ENCODE data around the gene GSG1L.
A peak's percentile ranks its signal among the peaks of the same experiment; 100 is the strongest.

GSG1L gene

GRCh38 chr16:27800817-27801216 lies 262.7 kb downstream of the GSG1L start:
- ATAC-seq, result no peak
- Mint-ChIP-seq H3K27me3 (peaks cover 28% of the 10 kb centered on the region), H3K27ac (no peak overlapping the region), H3K9me3 (no peaks in the 10 kb centered on the region), H3K4me3 (no peak overlapping the region), H3K4me1 (peaks cover 6% of the 10 kb centered on the region)
- no peak for DNase-seq

GRCh38 chr16:27799896-27800295 lies 263.6 kb downstream of the GSG1L start:
- Mint-ChIP-seq H3K27ac (no peak overlapping the region), H3K27me3 (peaks cover 28% of the 10 kb centered on the region), H3K9me3 (no peaks in the 10 kb centered on the region), H3K4me1 (peaks cover 6% of the 10 kb centered on the region), H3K4me3 (no peak overlapping the region)
- DNase-seq (no peak), ATAC-seq (no peak)

- Mint-ChIP-seq H3K4me3 (no peak overlapping the region), H3K4me1 (no peaks in the 10 kb centered on the region), H3K27ac (no peak overlapping the region), H3K9me3 (no peaks in the 10 kb centered on the region), H3K27me3 (peaks cover 14% of the 10 kb centered on the region)
- ATAC-seq, result no peak
- DNase-seq, result no peak
Measured at GRCh38 chr16:27798241-27798640, 265.3 kb downstream of the GSG1L start.

GRCh38 chr16:27795992-27796614 lies 267.4 kb downstream of the GSG1L start:
- no peaks in the 10 kb centered on the region for H3K27me3 Mint-ChIP-seq
- H3K4me1 Mint-ChIP-seq, result no peaks in the 10 kb centered on the region
- no peak overlapping the region for H3K27ac Mint-ChIP-seq
- DNase-seq (peak; percentile 8 to 16), ATAC-seq (no peak)
- no peak overlapping the region for H3K4me3 Mint-ChIP-seq
- H3K9me3 Mint-ChIP-seq, result no peaks in the 10 kb centered on the region

GRCh38 chr16:27793249-27793622 lies 270.3 kb downstream of the GSG1L start:
- Mint-ChIP-seq H3K27me3 (no peaks in the 10 kb centered on the region), H3K4me3 (no peak overlapping the region), H3K27ac (no peak overlapping the region), H3K4me1 (no peaks in the 10 kb centered on the region), H3K9me3 (no peaks in the 10 kb centered on the region)
- no peak for ATAC-seq
- DNase-seq, result no peak

GRCh38 chr16:27792486-27793248 lies 270.8 kb downstream of the GSG1L start:
- ATAC-seq (no peak), DNase-seq (no peak)
- Mint-ChIP-seq H3K4me3 (no peak overlapping the region), H3K9me3 (no peaks in the 10 kb centered on the region), H3K27me3 (no peaks in the 10 kb centered on the region), H3K4me1 (no peaks in the 10 kb centered on the region), H3K27ac (no peak overlapping the region)

- no peak for DNase-seq
- Mint-ChIP-seq H3K4me3 (no peak overlapping the region), H3K27me3 (no peaks in the 10 kb centered on the region), H3K27ac (no peak overlapping the region), H3K9me3 (no peaks in the 10 kb centered on the region), H3K4me1 (no peaks in the 10 kb centered on the region)
- ATAC-seq, result no peak
Measured at GRCh38 chr16:27791404-27791719, 272.2 kb downstream of the GSG1L start.

- DNase-seq (no peak), ATAC-seq (no peak)
- Mint-ChIP-seq H3K27me3 (no peaks in the 10 kb centered on the region), H3K9me3 (no peaks in the 10 kb centered on the region), H3K4me1 (no peaks in the 10 kb centered on the region), H3K27ac (no peak overlapping the region), H3K4me3 (no peak overlapping the region)
Measured at GRCh38 chr16:27790546-27791403, 272.7 kb downstream of the GSG1L start.

GRCh38 chr16:27789595-27790241 lies 273.8 kb downstream of the GSG1L start:
- Mint-ChIP-seq H3K9me3 (no peaks in the 10 kb centered on the region), H3K4me1 (no peaks in the 10 kb centered on the region), H3K27ac (no peak overlapping the region), H3K27me3 (no peaks in the 10 kb centered on the region), H3K4me3 (no peak overlapping the region)
- no peak for ATAC-seq
- no peak for DNase-seq

GRCh38 chr16:27789150-27789549 lies 274.4 kb downstream of the GSG1L start:
- ATAC-seq, result no peak
- Mint-ChIP-seq H3K4me1 (no peaks in the 10 kb centered on the region), H3K4me3 (no peak overlapping the region), H3K9me3 (no peaks in the 10 kb centered on the region), H3K27ac (no peak overlapping the region), H3K27me3 (no peaks in the 10 kb centered on the region)
- DNase-seq, result no peak

GRCh38 chr16:27787665-27788064 lies 275.8 kb downstream of the GSG1L start:
- no peaks in the 10 kb centered on the region for H3K27me3 Mint-ChIP-seq
- no peaks in the 10 kb centered on the region for H3K9me3 Mint-ChIP-seq
- H3K27ac Mint-ChIP-seq, result no peak overlapping the region
- no peak for DNase-seq
- ATAC-seq, result no peak
- H3K4me3 Mint-ChIP-seq, result no peak overlapping the region
- H3K4me1 Mint-ChIP-seq, result no peaks in the 10 kb centered on the region

- no peak overlapping the region for H3K4me3 Mint-ChIP-seq
- H3K4me1 Mint-ChIP-seq, result no peaks in the 10 kb centered on the region
- no peak for DNase-seq
- no peaks in the 10 kb centered on the region for H3K9me3 Mint-ChIP-seq
- H3K27ac Mint-ChIP-seq, result no peak overlapping the region
- ATAC-seq, result no peak
- H3K27me3 Mint-ChIP-seq, result no peaks in the 10 kb centered on the region
Measured at GRCh38 chr16:27786923-27787625, 276.4 kb downstream of the GSG1L start.

- no peaks in the 10 kb centered on the region for H3K9me3 Mint-ChIP-seq
- no peak overlapping the region for H3K27ac Mint-ChIP-seq
- DNase-seq, result no peak
- H3K4me3 Mint-ChIP-seq, result no peak overlapping the region
- no peaks in the 10 kb centered on the region for H3K27me3 Mint-ChIP-seq
- H3K4me1 Mint-ChIP-seq, result no peaks in the 10 kb centered on the region
- ATAC-seq, result no peak
Measured at GRCh38 chr16:27786221-27786922, 277.1 kb downstream of the GSG1L start.

GRCh38 chr16:27785307-27785678 lies 278.2 kb downstream of the GSG1L start:
- Mint-ChIP-seq H3K9me3 (no peaks in the 10 kb centered on the region), H3K4me3 (no peak overlapping the region), H3K27me3 (no peaks in the 10 kb centered on the region), H3K27ac (no peak overlapping the region), H3K4me1 (no peaks in the 10 kb centered on the region)
- DNase-seq, result no peak
- ATAC-seq, result no peak
